NCI-H774 (cell line): ENCODE data around the gene SLC45A1.

Experiments used
- DNase-seq: peaks from one replicate; lab custom pipeline; 2025; lab: John Stamatoyannopoulos, UW

SLC45A1 gene

GRCh38 chr1:8384577-8384976 is 66.7 kb downstream of the SLC45A1 start:
- no peak for DNase-seq

- no peak for DNase-seq
Observed at GRCh38 chr1:8386247-8386646, 68.3 kb downstream of the SLC45A1 start.

- no peak for DNase-seq
Observed at GRCh38 chr1:8388732-8389562, 71.0 kb downstream of the SLC45A1 start.

GRCh38 chr1:8389958-8390535 is 72.1 kb downstream of the SLC45A1 start:
- no peak for DNase-seq

- no peak for DNase-seq
Observed at GRCh38 chr1:8390707-8391106, 72.8 kb downstream of the SLC45A1 start.

GRCh38 chr1:8392522-8392921 is 74.6 kb downstream of the SLC45A1 start:
- DNase-seq = no peak
